LNCAP (cell line): Measurements from ENCODE around the gene EIPR1.

ENCODE experiments used
- CTCF ChIP-seq: fragments of 450-650 bp; IDR thresholded peaks from 2 replicates; pipeline ENCODE4 v1.5.1; 2017; ENCODE audit warnings: mild to moderate bottlenecking

The EIPR1 gene

GRCh38 chr2:3216841-3217495 lies 160.7 kb downstream of the EIPR1 start:
- TF ChIP-seq CTCF = no peak

- TF ChIP-seq CTCF = no peak
Measured at GRCh38 chr2:3214806-3215404, 162.7 kb downstream of the EIPR1 start.

GRCh38 chr2:3214065-3214464 lies 163.6 kb downstream of the EIPR1 start:
- no peak for TF ChIP-seq CTCF

- no peak for TF ChIP-seq CTCF
Measured at GRCh38 chr2:3212984-3213383, 164.6 kb downstream of the EIPR1 start.

- TF ChIP-seq CTCF = no peak
Measured at GRCh38 chr2:3212061-3212362, 165.6 kb downstream of the EIPR1 start.

DNA sequence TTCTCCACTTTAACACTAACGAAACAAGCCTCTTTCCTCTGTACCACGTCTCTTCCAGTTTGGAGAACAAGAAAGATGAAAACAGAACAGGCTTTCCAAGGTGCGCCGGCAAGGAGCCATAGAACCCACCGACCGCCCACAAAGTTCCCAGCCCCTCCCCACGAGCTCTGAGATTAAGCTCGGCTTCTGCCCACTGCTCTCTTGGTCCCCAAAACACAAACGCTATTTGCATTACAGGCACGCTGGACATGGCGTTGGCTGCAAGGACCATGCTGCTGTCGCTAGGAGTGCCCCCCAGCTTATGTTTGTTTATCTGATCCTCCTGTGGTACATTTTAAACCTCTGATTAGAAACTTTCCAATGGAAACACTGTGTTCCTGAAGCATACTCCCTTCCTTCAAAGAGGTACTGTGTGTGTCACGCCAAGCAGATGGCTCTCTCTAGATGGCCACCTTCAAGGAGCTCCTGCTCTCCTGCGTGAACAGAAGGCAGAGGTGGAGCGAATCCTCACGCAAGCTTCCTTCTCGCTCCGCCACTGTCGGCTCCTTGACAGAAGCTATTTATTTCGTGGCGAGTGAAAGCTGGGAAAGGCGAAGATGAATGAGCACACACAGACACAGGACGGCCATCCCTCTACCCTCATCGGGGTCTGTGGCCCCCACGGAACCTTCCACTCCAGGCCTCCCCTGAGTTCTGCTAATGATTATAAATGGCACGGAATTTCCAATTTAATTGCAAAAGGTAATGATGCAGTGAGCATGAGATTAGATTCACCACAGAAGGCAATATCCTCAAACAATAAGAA lies 166.2 kb downstream of the EIPR1 start:
- no peak for TF ChIP-seq CTCF

DNA sequence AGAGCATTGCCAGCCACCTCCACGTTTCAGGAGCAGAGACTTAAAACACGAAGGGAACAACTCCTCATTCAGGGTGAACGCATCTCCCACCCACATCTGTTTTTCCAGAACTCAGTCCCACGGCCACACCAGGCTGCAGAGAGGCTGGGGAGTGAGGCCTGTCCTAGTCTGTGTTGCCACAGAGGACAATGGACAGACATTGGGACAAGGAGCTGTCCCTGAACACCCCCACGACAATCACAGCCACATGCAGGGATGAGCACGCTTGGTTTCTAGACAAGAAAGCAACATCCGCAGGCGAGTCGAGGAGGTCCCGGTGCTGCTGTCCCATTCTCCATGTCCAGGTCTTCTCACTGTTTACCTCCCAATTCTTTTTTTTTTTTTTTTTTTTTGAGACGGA lies 167.4 kb downstream of the EIPR1 start:
- no peak for TF ChIP-seq CTCF
